ENCODE data around the gene PEA15. TPM values are rescaled to one million over a fixed set of nuclear protein-coding genes. Genes with fewer than 3 reads are reported as not detected.

The PEA15 gene
- total RNA-seq, 1 donor from 2014 or later = 132 TPM

DNA sequence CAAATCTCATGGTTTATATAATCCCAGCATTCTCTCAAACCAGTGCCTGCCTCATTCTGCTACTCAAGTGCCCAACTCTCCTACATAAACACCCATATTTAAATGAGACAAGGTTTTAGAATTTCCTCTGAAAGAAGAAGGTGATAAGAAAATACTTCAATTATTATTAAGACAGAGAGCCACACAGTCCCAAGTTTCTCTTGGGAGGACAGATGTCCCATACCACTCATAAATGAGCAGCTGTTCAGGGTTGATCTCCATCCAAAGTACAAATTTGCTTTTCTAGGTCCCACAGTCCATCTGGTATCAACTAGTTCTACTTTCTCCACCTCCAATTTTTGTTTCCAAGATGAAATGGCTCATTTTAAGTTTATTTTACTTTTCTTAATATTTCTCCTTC, 45.8 kb downstream of the PEA15 start:
- H3K27me3 ChIP-seq (ENCODE audit: low read depth) = no peaks in the 10 kb centered on the region
- DNase-seq = no peak
- TF ChIP-seq, protein P1, sequence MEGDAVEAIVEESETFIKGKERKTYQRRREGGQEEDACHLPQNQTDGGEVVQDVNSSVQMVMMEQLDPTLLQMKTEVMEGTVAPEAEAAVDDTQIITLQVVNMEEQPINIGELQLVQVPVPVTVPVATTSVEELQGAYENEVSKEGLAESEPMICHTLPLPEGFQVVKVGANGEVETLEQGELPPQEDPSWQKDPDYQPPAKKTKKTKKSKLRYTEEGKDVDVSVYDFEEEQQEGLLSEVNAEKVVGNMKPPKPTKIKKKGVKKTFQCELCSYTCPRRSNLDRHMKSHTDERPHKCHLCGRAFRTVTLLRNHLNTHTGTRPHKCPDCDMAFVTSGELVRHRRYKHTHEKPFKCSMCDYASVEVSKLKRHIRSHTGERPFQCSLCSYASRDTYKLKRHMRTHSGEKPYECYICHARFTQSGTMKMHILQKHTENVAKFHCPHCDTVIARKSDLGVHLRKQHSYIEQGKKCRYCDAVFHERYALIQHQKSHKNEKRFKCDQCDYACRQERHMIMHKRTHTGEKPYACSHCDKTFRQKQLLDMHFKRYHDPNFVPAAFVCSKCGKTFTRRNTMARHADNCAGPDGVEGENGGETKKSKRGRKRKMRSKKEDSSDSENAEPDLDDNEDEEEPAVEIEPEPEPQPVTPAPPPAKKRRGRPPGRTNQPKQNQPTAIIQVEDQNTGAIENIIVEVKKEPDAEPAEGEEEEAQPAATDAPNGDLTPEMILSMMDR (IDR thresholded peaks at IDR 0.05) = no peak
- H3K4me3 ChIP-seq = no peak overlapping the region
- peak overlapping the region; percentile 40 for H3K27ac ChIP-seq
- no peaks in the 10 kb centered on the region for H3K9me3 ChIP-seq
- intact Hi-C loops (cut with DNase I) = no loop called here
- H3K36me3 ChIP-seq = peaks cover 23% of the 10 kb centered on the region
- ATAC-seq = no peak
- peaks cover 14% of the 10 kb centered on the region for H3K4me1 ChIP-seq

GRCh38 chr1:160251687-160252526, 46.7 kb downstream of the PEA15 start:
- H3K4me1 ChIP-seq = peaks cover 23% of the 10 kb centered on the region
- peaks cover 23% of the 10 kb centered on the region for H3K36me3 ChIP-seq
- no peaks in the 10 kb centered on the region for H3K27me3 ChIP-seq (ENCODE audit: low read depth)
- intact Hi-C loops (cut with DNase I) = no loop called here
- peak overlapping the region; percentile 40 for H3K27ac ChIP-seq
- peak; percentile 60 for DNase-seq
- TF ChIP-seq, protein P1 (IDR thresholded peaks at IDR 0.05) = peak; percentile 73
- no peak overlapping the region for H3K4me3 ChIP-seq
- no peaks in the 10 kb centered on the region for H3K9me3 ChIP-seq
- peak; percentile 92 to 94 for ATAC-seq

DNA sequence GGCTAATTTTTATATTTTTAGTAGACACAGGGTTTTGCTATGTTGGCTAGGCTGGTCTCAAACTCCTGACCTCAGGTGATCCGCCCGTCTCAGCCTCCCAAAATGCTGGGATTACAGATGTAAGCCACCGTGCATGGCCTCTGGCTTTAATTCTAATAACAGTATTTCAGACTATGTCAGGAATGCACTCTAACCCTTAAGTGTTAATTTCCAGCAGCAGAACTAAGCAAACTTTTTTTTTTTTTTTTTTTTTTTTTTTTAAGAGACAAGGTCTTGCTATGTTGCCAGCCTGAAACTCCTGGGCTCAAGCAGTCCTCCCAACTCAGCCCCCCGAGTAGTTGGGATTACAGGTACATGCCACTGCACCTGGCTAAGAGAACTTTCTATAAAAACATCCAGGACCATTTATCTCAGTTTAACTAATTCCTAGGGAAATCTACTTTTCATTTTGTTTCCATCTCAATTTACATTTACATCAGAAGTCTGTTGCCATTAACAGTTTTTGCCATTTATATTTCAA, 50.7 kb downstream of the PEA15 start:
- Histone ChIP-seq H3K4me3 (no peak overlapping the region), H3K9me3 (no peaks in the 10 kb centered on the region), H3K4me1 (peaks cover 53% of the 10 kb centered on the region), H3K36me3 (peaks cover 23% of the 10 kb centered on the region), H3K27me3 (ENCODE audit: low read depth) (no peaks in the 10 kb centered on the region), H3K27ac (no peak overlapping the region)
- TF ChIP-seq, protein P1 (IDR thresholded peaks at IDR 0.05) = no peak
- no peak for DNase-seq
- peak; percentile 54 to 69 for ATAC-seq
- intact Hi-C loops (cut with DNase I) = no loop called here

DNA sequence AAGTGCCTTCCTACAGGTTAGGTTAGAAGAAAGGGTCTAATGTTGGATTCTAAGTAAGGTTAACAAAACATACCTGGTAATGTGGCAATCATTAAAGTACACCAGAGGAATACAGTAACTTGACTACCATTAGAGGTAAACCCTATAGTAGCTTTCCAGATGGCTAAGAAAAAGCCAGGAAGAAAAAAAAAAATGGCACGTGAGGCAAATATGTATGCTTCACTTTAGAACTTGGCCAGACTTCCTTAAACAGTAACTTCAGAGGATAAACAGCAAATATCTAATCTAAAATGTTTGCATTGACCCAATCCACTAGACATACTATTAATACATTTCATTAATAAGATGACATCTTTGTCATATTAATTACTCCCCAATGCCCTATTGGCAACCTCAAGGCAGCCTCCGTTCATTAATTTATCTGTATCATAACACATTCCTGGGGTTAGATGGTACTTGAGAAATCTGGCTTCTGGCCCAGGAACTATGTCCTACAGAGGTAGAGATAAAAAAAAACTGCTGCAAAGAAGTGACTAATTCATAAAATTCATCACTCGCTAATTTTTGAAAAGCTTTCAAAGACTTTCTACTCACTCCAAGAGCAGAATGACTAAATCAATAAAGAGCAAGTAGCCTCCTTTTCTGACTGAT, 51.3 kb downstream of the PEA15 start:
- ATAC-seq = peak in 1 of 2 donors; percentile 66
- no peaks in the 10 kb centered on the region for H3K27me3 ChIP-seq (ENCODE audit: low read depth)

GRCh38 chr1:160257411-160258015, 52.3 kb downstream of the PEA15 start:
- no peaks in the 10 kb centered on the region for H3K27me3 ChIP-seq (ENCODE audit: low read depth)
- TF ChIP-seq, protein P1 (IDR thresholded peaks at IDR 0.05) = no peak
- ATAC-seq = no peak
- H3K36me3 ChIP-seq = peaks cover 23% of the 10 kb centered on the region
- no peak overlapping the region for H3K4me3 ChIP-seq
- H3K9me3 ChIP-seq = no peaks in the 10 kb centered on the region
- H3K27ac ChIP-seq = no peak overlapping the region
- peaks cover 51% of the 10 kb centered on the region for H3K4me1 ChIP-seq
- intact Hi-C loops (cut with DNase I) = no loop called here
- DNase-seq = no peak

More for the DNA sequence above, 51.3 kb downstream of the PEA15 start:
- no peaks in the 10 kb centered on the region for H3K9me3 ChIP-seq
- DNase-seq = no peak
- no peak overlapping the region for H3K4me3 ChIP-seq
- peaks cover 53% of the 10 kb centered on the region for H3K4me1 ChIP-seq
- TF ChIP-seq, protein P1 (IDR thresholded peaks at IDR 0.05) = no peak
- intact Hi-C loops (cut with DNase I) = no loop called here
- H3K27ac ChIP-seq = no peak overlapping the region
- H3K36me3 ChIP-seq = peaks cover 23% of the 10 kb centered on the region
